Mesendoderm (in vitro differentiated cells): Measurements from ENCODE around the gene MCM3.

ENCODE experiments used
- DNase-seq: peaks from one replicate; pipeline ENCODE4 v3.0.0; 2013
- H2AK5ac ChIP-seq: 2 replicates; pipeline ENCODE4 v1.6.1; 2013; ENCODE audit warnings: low read length, inconsistent platforms
- H2BK120ac ChIP-seq: 2 replicates; pipeline ENCODE4 v1.6.1; 2013; ENCODE audit warnings: low read depth, mild to moderate bottlenecking, low read length, moderate library complexity, mixed read lengths
- H2BK15ac ChIP-seq: replicated peaks from 2 replicates; pipeline ENCODE4 v1.6.1; 2013; ENCODE audit warnings: low read depth, mild to moderate bottlenecking, moderate library complexity
- H2BK5ac ChIP-seq: 2 replicates; pipeline ENCODE4 v1.6.1; 2013; ENCODE audit warnings: low read length, inconsistent platforms
- H3K18ac ChIP-seq: 2 replicates; pipeline ENCODE4 v1.6.1; 2013; ENCODE audit warnings: mild to moderate bottlenecking, low read length, mixed read lengths
- H3K23ac ChIP-seq: one replicate; pipeline ENCODE4 v1.6.1; 2013; ENCODE audit warnings: low read length
- H3K27ac ChIP-seq: 2 replicates; pipeline ENCODE4 v1.5.1; 2013; ENCODE audit warnings: low read depth, mild to moderate bottlenecking, inconsistent platforms, low read length, moderate library complexity
- H3K27me3 ChIP-seq: 2 replicates; pipeline ENCODE4 v1.6.1; 2013; ENCODE audit warnings: low read length, control low read depth, mild to moderate bottlenecking, inconsistent platforms; ENCODE audit not compliant: insufficient read depth, poor library complexity
- H3K36me3 ChIP-seq: 2 replicates; pipeline ENCODE4 v1.6.1; 2013; ENCODE audit warnings: low read length, inconsistent platforms; ENCODE audit not compliant: control insufficient read depth, insufficient read depth
- H3K4ac ChIP-seq: one replicate; pipeline ENCODE4 v1.6.1; 2013; ENCODE audit warnings: low read depth, mild to moderate bottlenecking, low read length, moderate library complexity
- H3K4me1 ChIP-seq: 2 replicates; pipeline ENCODE4 v1.6.1; 2013; ENCODE audit warnings: low read depth, low read length, inconsistent platforms; ENCODE audit not compliant: control insufficient read depth
- H3K4me2 ChIP-seq: 2 replicates; pipeline ENCODE4 v1.6.1; 2013; ENCODE audit warnings: low read length
- H3K4me3 ChIP-seq: 2 replicates; pipeline ENCODE4 v1.5.1; 2013; ENCODE audit warnings: mild to moderate bottlenecking, low read length
- H3K56ac ChIP-seq: one replicate; pipeline ENCODE4 v1.6.1; 2013; ENCODE audit warnings: low read length
- H3K79me1 ChIP-seq: 2 replicates; pipeline ENCODE4 v1.6.1; 2013; ENCODE audit warnings: low read length, inconsistent platforms
- H3K79me2 ChIP-seq: 2 replicates; pipeline ENCODE4 v1.6.1; 2013; ENCODE audit warnings: mild to moderate bottlenecking, low read length; ENCODE audit not compliant: control insufficient read depth, insufficient read depth
- H3K9ac ChIP-seq: 2 replicates; pipeline ENCODE4 v1.6.1; 2013; ENCODE audit warnings: low read length, inconsistent platforms
- H4K5ac ChIP-seq: one replicate; pipeline ENCODE4 v1.6.1; 2013; ENCODE audit warnings: low read length
- H4K8ac ChIP-seq: one replicate; pipeline ENCODE4 v1.6.1; 2013; ENCODE audit warnings: low read depth, mild to moderate bottlenecking, control low read depth, low read length, moderate library complexity
- WGBS: extraction: QIAGEN DNeasy Blood & Tissue Kit; methylation state at CpG from one replicate; pipeline ENCODE4 v1.1.7; 2013; ENCODE audit warnings: low lambda C conversion rate, missing lambda C conversion rate; ENCODE audit not compliant: insufficient coverage; ENCODE audit errors: extremely low coverage; 5-methylcytosine and 5-hydroxymethylcytosine counted together

MCM3 gene

DNA sequence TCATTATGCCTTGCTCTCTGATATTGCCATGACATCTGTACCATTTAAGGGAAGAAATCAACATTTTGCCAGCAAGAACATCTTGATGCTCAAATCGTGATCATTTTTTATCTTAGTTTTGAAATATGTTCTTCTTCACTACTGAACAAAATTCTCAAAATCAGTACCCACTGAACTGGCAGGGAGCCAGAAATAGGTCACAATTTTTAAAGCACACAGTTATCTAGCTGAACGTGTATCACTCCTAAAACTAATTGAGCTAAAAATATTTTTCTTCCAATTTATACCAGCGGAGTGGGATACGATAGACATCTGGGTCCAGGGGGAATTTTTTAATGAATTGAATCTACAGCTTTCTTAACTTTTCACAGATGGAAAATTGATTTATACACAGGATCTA, 51.5 kb downstream of the MCM3 start:
- H3K4me3 ChIP-seq, result no peak overlapping the region
- H2BK120ac ChIP-seq, result no peak overlapping the region
- H3K56ac ChIP-seq, result no peak overlapping the region
- H2BK5ac ChIP-seq, result no peak overlapping the region
- no peaks in the 10 kb centered on the region for H3K79me2 ChIP-seq
- no peak for DNase-seq
- no peak overlapping the region for H3K18ac ChIP-seq
- no CpG with 5 or more reads among the region's 4 CpGs for WGBS
- H3K4me2 ChIP-seq, result no peak overlapping the region
- H4K5ac ChIP-seq, result no peak overlapping the region
- H3K23ac ChIP-seq, result no peak overlapping the region
- H3K36me3 ChIP-seq, result no peaks in the 10 kb centered on the region
- no peak overlapping the region for H3K27ac ChIP-seq
- no peaks in the 10 kb centered on the region for H3K79me1 ChIP-seq
- H2AK5ac ChIP-seq, result no peak overlapping the region
- no peak overlapping the region for H2BK15ac ChIP-seq
- no peaks in the 10 kb centered on the region for H3K27me3 ChIP-seq
- no peaks in the 10 kb centered on the region for H3K4me1 ChIP-seq
- H4K8ac ChIP-seq, result no peak overlapping the region
- no peak overlapping the region for H3K4ac ChIP-seq
- H3K9ac ChIP-seq, result no peak overlapping the region

DNA sequence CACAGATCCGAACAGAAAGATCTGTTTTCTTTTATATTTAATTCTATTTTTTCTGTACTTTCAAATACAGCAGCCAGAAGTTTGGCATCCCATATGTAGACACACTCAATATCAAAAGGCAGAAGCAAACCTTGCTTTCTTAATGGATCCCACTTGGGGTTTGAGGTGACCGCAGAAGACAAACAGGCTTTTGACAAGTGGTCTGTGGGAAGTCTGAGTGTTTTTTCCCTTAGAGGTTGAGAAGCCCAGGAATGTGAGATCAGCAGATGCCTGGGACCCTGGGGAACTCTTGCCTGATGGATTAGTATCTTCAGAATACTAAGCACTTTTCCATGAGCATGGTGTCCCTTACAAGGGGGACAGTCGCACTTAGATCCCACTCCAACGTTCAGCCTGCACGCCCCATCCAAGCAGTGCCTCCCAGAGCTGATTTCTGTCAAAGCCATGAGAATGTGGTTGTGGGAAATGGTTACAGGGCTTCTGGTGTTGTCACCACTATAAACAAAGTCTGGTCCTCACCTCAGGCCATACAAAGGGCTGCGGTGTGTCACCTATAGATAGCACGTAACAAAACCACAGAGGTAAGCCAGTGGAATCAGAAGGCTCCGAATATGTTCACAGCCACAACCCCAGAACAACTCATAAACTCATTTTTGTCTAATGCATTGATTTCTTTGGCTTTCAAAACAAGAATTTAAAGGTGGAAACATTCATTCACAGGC, 53.0 kb downstream of the MCM3 start:
- no CpG with 5 or more reads among the region's 8 CpGs for WGBS
- H2BK15ac ChIP-seq, result no peak overlapping the region
- H3K18ac ChIP-seq, result no peak overlapping the region

GRCh38 chr6:52230685-52231084, 53.9 kb downstream of the MCM3 start:
- H2BK15ac ChIP-seq, result no peak overlapping the region

More for the DNA sequence above, 53.0 kb downstream of the MCM3 start:
- Histone ChIP-seq H3K79me1 (no peaks in the 10 kb centered on the region), H2BK120ac (no peak overlapping the region), H3K27me3 (no peaks in the 10 kb centered on the region), H4K5ac (no peak overlapping the region), H3K4me3 (no peak overlapping the region), H3K23ac (no peak overlapping the region), H4K8ac (no peak overlapping the region), H3K4me1 (no peaks in the 10 kb centered on the region), H2AK5ac (no peak overlapping the region), H3K79me2 (no peaks in the 10 kb centered on the region), H3K56ac (no peak overlapping the region), H3K9ac (no peak overlapping the region), H3K27ac (no peak overlapping the region), H2BK5ac (no peak overlapping the region), H3K4ac (no peak overlapping the region), H3K36me3 (no peaks in the 10 kb centered on the region), H3K4me2 (no peak overlapping the region)
- no peak for DNase-seq

DNA sequence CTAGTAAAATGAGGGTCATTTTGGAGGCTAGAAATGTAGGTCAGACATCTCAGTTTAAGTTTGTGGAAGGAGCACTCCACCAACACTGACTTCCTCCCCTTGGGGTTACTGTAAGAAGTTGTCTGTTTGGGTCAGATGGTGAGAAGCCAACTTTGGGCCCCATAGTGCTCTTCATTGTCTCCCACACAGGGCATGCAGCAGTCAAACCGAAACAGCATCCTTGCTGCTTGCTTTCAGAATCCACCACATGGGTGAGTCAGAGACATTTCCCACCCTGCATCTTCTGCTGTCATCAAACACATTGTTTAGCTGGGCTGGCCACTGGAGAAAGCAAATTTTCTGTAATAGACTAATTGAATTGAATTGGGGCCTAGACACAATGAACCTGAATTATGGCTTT, 57.0 kb downstream of the MCM3 start:
- no peak for DNase-seq
- no peak overlapping the region for H3K18ac ChIP-seq
- no peak overlapping the region for H3K56ac ChIP-seq
- H2BK15ac ChIP-seq, result no peak overlapping the region
- no peaks in the 10 kb centered on the region for H3K79me2 ChIP-seq
- no peak overlapping the region for H3K23ac ChIP-seq
- no peak overlapping the region for H3K4me3 ChIP-seq
- H3K27me3 ChIP-seq, result no peaks in the 10 kb centered on the region
- no peaks in the 10 kb centered on the region for H3K79me1 ChIP-seq
- no peak overlapping the region for H3K9ac ChIP-seq
- no peak overlapping the region for H2BK5ac ChIP-seq
- no peaks in the 10 kb centered on the region for H3K36me3 ChIP-seq
- no peak overlapping the region for H3K27ac ChIP-seq
- no peak overlapping the region for H2BK120ac ChIP-seq
- WGBS, result no CpG with 5 or more reads among the region's 1 CpG
- no peak overlapping the region for H4K5ac ChIP-seq
- H3K4me1 ChIP-seq, result no peaks in the 10 kb centered on the region
- H3K4me2 ChIP-seq, result no peak overlapping the region
- H3K4ac ChIP-seq, result no peak overlapping the region
- H2AK5ac ChIP-seq, result no peak overlapping the region
- H4K8ac ChIP-seq, result no peak overlapping the region

More at GRCh38 chr6:52230685-52231084, 53.9 kb downstream of the MCM3 start:
- H2AK5ac ChIP-seq, result no peak overlapping the region
- no peaks in the 10 kb centered on the region for H3K79me1 ChIP-seq
- no peak overlapping the region for H2BK120ac ChIP-seq
- no peak overlapping the region for H3K56ac ChIP-seq
- H3K27me3 ChIP-seq, result no peaks in the 10 kb centered on the region
- DNase-seq, result no peak
- no peak overlapping the region for H3K9ac ChIP-seq
- H3K4me3 ChIP-seq, result no peak overlapping the region
- H3K79me2 ChIP-seq, result no peaks in the 10 kb centered on the region
- H3K4me1 ChIP-seq, result no peaks in the 10 kb centered on the region
- H3K4me2 ChIP-seq, result no peak overlapping the region
- H3K23ac ChIP-seq, result no peak overlapping the region
- no peak overlapping the region for H3K4ac ChIP-seq
- H3K27ac ChIP-seq, result no peak overlapping the region
- H4K8ac ChIP-seq, result no peak overlapping the region
- no peak overlapping the region for H3K18ac ChIP-seq
- H2BK5ac ChIP-seq, result no peak overlapping the region
- H3K36me3 ChIP-seq, result no peaks in the 10 kb centered on the region
- no CpG with 5 or more reads among the region's 1 CpG for WGBS
- H4K5ac ChIP-seq, result no peak overlapping the region

DNA sequence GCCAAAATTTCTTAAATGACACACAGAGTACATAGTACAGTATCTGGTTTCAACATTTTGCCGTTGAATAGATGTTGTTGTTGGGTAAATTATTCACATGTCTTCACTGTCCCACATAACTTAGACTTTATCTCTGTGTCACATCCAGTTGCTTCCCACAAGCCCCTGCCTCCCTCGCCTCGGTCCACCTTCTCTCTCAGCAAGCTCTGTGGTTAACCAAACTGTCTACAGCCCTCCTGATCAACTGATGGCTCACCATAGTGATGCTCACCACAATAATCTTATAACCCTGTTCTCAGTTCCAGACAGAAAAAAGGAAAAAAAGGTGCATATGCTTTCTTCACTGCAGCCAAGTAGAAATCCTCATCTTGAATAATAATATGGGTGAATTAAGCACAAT, 63.2 kb downstream of the MCM3 start:
- Histone ChIP-seq H3K27ac (no peak overlapping the region), H2BK120ac (no peak overlapping the region), H2BK15ac (no peak overlapping the region), H3K4me3 (no peak overlapping the region), H2AK5ac (no peak overlapping the region), H2BK5ac (no peak overlapping the region), H4K5ac (no peak overlapping the region), H3K18ac (no peak overlapping the region), H3K4me1 (no peaks in the 10 kb centered on the region), H3K36me3 (no peaks in the 10 kb centered on the region), H4K8ac (no peak overlapping the region), H3K27me3 (no peaks in the 10 kb centered on the region), H3K9ac (no peak overlapping the region), H3K79me2 (no peaks in the 10 kb centered on the region), H3K23ac (no peak overlapping the region), H3K79me1 (no peaks in the 10 kb centered on the region), H3K4me2 (no peak overlapping the region), H3K4ac (no peak overlapping the region), H3K56ac (no peak overlapping the region)
- WGBS, result no CpG with 5 or more reads among the region's 3 CpGs
- DNase-seq, result no peak

DNA sequence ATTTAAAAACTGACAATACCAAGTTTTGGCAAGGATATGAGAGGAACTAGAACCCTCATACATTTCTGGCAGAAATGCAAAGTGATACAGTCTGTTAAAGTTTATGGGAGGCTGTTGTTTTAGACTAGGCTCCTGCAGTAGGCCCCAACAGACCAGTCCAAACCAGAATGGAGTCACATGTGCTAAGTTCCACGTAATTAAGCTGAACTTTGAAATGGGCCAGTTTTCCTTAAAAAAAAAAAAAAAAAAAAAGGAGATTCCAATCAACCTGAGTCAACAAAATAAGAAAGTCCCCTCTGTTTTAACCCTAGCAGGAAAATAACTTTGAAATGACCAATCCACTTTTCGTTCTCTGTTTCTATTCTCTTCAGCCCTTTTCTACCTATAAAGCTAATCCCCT, 66.8 kb downstream of the MCM3 start:
- H2BK120ac ChIP-seq, result no peak overlapping the region
- no CpG with 5 or more reads among the region's 2 CpGs for WGBS
- no peaks in the 10 kb centered on the region for H3K4me1 ChIP-seq
- no peak overlapping the region for H3K23ac ChIP-seq
- H3K4ac ChIP-seq, result no peak overlapping the region
- no peak overlapping the region for H2AK5ac ChIP-seq
- DNase-seq, result no peak
- no peak overlapping the region for H3K27ac ChIP-seq
- no peak overlapping the region for H3K56ac ChIP-seq
- no peak overlapping the region for H3K4me3 ChIP-seq
- H3K79me1 ChIP-seq, result no peaks in the 10 kb centered on the region
- H3K36me3 ChIP-seq, result no peaks in the 10 kb centered on the region
- H2BK5ac ChIP-seq, result no peak overlapping the region
- H3K27me3 ChIP-seq, result no peaks in the 10 kb centered on the region
- no peak overlapping the region for H4K5ac ChIP-seq
- H4K8ac ChIP-seq, result no peak overlapping the region
- no peaks in the 10 kb centered on the region for H3K79me2 ChIP-seq
- no peak overlapping the region for H3K9ac ChIP-seq
- H3K4me2 ChIP-seq, result no peak overlapping the region
- H3K18ac ChIP-seq, result no peak overlapping the region
- no peak overlapping the region for H2BK15ac ChIP-seq
